ENCODE data around the gene LASP1.
"Not testable (repeated sequence)": the region's sequence is repeated elsewhere in the genome, so short reads cannot be mapped to it uniquely, and the experiment has no call there.

The LASP1 gene

DNA sequence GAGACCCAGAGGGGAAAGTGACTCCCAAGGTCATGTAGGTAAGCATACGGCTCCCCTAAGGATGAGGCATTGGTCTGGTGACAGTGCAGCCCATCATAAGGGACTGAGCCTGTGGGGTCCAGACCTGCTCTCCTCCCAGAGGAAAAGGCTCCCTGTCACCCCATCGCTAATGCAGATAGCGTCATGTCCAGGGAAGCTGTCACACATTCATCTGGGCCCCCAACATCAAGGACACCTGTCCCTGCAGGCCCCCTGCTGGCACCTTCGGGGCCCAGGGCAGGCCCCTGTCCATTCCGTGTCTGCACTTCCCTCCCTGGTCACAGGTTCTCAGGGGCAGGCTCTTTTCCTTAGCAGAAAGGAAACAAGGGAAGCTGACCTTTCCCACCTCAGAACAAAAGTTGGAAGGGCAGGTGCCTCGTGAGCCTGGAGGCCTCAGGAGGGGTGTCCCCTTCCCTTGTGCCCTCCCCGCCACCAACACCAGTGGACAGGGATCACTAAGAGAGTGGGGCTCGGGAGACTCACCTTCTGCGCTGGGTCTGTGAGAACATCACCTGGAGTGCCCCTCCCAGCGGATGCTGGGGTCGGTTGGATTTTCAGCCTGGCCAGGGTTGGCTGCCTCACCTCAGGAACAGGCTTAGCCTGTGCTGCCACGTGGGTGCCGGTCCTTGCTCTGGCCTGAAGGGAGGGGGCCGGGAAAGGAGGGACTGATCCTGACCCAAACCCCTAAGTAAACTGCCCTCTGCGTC, 38.2 kb downstream of the LASP1 start:
- DNase-seq (ENCODE audit: low spot score) = no peak
- in situ Hi-C loops (cut with MboI; ENCODE audit: low pct_unique_long_range_greater_than_20kb, low sequenced_read_pairs, unreplicated experiment) = no loop called here
- TF ChIP-seq, protein P1, sequence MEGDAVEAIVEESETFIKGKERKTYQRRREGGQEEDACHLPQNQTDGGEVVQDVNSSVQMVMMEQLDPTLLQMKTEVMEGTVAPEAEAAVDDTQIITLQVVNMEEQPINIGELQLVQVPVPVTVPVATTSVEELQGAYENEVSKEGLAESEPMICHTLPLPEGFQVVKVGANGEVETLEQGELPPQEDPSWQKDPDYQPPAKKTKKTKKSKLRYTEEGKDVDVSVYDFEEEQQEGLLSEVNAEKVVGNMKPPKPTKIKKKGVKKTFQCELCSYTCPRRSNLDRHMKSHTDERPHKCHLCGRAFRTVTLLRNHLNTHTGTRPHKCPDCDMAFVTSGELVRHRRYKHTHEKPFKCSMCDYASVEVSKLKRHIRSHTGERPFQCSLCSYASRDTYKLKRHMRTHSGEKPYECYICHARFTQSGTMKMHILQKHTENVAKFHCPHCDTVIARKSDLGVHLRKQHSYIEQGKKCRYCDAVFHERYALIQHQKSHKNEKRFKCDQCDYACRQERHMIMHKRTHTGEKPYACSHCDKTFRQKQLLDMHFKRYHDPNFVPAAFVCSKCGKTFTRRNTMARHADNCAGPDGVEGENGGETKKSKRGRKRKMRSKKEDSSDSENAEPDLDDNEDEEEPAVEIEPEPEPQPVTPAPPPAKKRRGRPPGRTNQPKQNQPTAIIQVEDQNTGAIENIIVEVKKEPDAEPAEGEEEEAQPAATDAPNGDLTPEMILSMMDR (IDR thresholded peaks at IDR 0.05; ENCODE audit: extremely low read depth, insufficient read depth, missing control alignments) = no peak

DNA sequence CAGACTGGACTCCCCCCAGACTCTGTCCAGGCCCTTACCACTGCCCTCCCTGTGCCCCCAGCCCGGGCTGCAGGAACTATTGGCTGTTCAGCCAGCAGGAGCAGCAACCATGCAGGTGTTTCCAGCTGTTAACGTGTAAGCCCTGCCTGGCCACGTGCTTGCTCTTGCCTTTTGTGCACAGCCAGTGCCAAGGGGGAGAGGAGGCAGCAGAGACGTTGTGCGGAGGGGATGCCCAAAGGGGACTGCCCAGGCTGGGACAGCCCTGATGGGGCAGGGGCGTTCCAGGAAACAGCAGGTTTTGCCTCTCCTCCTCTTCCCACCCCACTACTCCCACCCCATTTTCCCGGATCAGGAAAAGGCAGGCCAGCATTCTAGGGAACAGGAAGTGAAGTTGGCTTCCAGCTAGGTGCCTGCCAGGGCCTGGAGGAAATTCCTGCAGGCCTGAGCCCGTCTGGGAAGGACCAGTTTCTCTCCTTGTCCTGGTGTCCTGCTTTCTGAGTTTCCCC, 38.9 kb downstream of the LASP1 start:
- peak; percentile 57 for DNase-seq (ENCODE audit: low spot score)
- TF ChIP-seq, protein P1 (IDR thresholded peaks at IDR 0.05; ENCODE audit: extremely low read depth, insufficient read depth, missing control alignments) = no peak
- in situ Hi-C loops (cut with MboI; ENCODE audit: low pct_unique_long_range_greater_than_20kb, low sequenced_read_pairs, unreplicated experiment) = no loop called here

DNA sequence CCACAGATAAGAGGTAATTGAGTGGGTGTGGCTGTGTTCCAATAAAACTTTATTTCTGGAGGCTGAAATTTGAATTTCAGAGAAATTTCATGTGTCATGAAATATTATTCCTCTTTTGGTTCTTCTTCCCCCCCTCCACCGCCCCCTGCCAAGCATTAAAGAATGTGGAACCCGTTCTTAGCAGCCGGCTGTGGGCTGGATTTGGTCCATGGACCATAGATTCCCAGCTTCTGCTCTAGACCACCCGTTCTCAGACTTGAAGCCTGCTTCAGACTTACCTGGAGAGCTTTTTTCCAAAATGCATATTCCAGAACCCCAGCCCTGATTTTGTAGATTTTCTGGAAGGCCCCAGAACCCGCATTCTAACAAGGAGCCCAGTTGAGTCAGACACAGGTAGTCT, 40.5 kb downstream of the LASP1 start:
- TF ChIP-seq, protein P1 (IDR thresholded peaks at IDR 0.05; ENCODE audit: extremely low read depth, insufficient read depth, missing control alignments) = no peak
- DNase-seq (ENCODE audit: low spot score) = no peak
- in situ Hi-C loops (cut with MboI; ENCODE audit: low pct_unique_long_range_greater_than_20kb, low sequenced_read_pairs, unreplicated experiment) = no loop called here

DNA sequence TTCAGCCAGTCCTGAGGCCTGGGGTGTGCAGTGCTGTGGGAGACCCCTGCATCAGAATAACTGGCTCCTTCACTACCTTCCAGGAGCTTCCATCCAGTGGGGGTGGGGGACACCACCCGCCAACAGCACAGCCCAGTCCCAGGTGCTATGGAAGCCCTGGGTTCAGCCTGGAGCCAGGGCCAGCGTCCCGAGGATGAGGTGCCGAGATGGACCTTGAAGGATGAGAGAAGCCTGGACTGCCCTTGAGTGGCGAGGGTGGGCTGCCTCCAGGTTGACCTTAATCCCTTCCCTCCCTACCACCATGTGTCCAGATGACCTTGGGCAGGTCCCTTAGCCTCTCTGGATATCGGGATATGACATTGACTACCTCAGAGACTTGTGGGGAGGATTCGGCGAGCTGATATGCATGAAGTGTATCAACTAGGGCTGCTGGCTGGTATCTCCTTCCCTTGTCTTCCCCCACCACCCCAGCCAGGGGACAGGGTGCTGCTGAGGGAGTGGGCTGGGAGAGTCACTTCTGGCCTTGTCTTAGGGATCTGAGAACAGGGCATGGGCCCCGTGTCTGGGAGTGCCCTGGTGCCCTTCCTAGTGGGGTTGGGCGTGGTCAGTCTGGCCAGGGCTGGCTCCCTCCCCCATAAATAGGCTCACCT, 41.3 kb downstream of the LASP1 start:
- TF ChIP-seq, protein P1 (IDR thresholded peaks at IDR 0.05; ENCODE audit: extremely low read depth, insufficient read depth, missing control alignments) = no peak
- no peak for DNase-seq (ENCODE audit: low spot score)
- in situ Hi-C loops (cut with MboI; ENCODE audit: low pct_unique_long_range_greater_than_20kb, low sequenced_read_pairs, unreplicated experiment) = no loop called here

DNA sequence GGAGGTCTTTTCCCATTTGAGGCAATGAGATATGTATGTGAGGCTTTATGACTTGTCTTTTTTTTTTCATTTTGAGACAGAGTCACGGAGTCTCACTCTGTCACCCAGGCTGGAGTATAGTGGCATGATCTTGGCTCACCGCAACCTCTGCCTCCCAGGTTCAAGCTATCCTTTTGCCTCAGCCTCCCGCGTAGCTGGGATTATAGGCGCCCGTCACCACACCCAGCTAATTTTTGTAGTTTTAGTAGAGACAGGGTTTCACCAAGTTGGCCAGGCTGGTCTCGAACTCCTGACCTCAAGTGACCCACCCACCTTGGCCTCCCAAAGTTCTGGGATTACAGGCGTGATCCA, 41.8 kb downstream of the LASP1 start:
- DNase-seq (ENCODE audit: low spot score); in situ Hi-C loops (cut with MboI; ENCODE audit: low pct_unique_long_range_greater_than_20kb, low sequenced_read_pairs, unreplicated experiment): not testable (repeated sequence)

DNA sequence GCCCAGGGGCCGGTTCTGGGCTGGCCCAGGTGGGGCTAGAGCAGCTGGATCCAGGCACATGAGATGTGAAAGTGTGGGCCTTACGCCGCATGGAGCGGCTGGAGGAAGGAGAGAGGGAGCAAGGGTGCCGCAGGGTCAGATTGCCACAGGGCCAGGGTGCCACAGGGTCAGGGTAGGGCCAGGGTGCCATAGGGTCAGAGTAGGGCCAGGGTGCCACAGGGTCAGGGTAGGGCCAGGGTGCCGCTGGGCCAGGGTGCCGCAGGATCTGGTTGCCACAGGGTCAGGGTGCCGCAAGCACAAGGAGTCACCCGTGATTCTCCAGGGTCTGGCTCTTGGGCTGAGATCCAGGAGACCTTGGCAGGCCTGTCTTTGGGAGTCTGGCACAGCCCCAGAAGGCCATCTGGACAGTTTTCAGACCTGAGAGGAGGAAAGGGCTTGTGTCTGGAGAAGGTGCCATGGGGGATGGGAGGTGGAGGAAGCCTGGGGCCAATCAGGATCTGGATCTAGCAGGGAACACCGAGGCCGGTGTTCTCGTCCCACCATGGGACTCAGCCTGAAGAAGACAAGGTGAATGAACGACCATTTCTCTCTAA, 42.5 kb downstream of the LASP1 start:
- in situ Hi-C loops (cut with MboI; ENCODE audit: low pct_unique_long_range_greater_than_20kb, low sequenced_read_pairs, unreplicated experiment) = no loop called here
- TF ChIP-seq, protein P1 (IDR thresholded peaks at IDR 0.05; ENCODE audit: extremely low read depth, insufficient read depth, missing control alignments) = no peak
- no peak for DNase-seq (ENCODE audit: low spot score)

Measured in GM13977 (cell line).